H1 (cell line): ENCODE data around the gene LHFPL2. TPM values are rescaled to one million over a fixed set of nuclear protein-coding genes. Genes with fewer than 3 reads are reported as not detected.

Experiments used
- CTCF ChIA-PET: fragments of 300-600 bp; sonication (Branson Sonifier 250); formaldehyde crosslinking; loops from one replicate; lab custom pipeline; 2021; ENCODE audit not compliant: partially characterized antibody; lab: Charles Lee
- POLR2A ChIA-PET: fragments of 300-600 bp; sonication (Branson Sonifier 250); formaldehyde crosslinking; loops from one replicate; lab custom pipeline; 2021; ENCODE audit warnings: inconsistent platforms; ENCODE audit not compliant: partially characterized antibody; lab: Charles Lee
- DNase-seq, 2 experiments: peaks; one replicate each; pipeline versions ENCODE4 v3.0.0 to v3.0.0-alpha.2; 2010 to 2022; ENCODE audit warnings: low spot score in 2 of 2, low read depth in 1 of 2, mixed read lengths in 1 of 2
- FAIRE-seq: peaks from 2 replicates; lab custom pipeline; 2011; peaks lifted over from hg19 to GRCh38; lab: Jason Lieb, UNC
- H2AFZ ChIP-seq: 2 replicates; pipeline ENCODE4 v1.8.1; 2012; ENCODE audit warnings: low read length, inconsistent platforms
- H2AK5ac ChIP-seq: 2 replicates; pipeline ENCODE4 v1.6.1; 2013; ENCODE audit warnings: low read depth, low read length
- H2BK120ac ChIP-seq: replicated peaks from 2 replicates; pipeline ENCODE3; 2013; ENCODE audit warnings: low read depth, low read length, inconsistent platforms
- H2BK12ac ChIP-seq: 2 replicates; pipeline ENCODE4 v1.6.1; 2013; ENCODE audit warnings: low read depth, low read length
- H2BK15ac ChIP-seq: 2 replicates; pipeline ENCODE4 v1.6.1; 2013; ENCODE audit warnings: low read length
- H2BK20ac ChIP-seq: 2 replicates; pipeline ENCODE4 v1.6.1; 2013; ENCODE audit warnings: low read length
- H2BK5ac ChIP-seq: 2 replicates; pipeline ENCODE4 v1.6.1; 2013; ENCODE audit warnings: low read depth, low read length
- H3K14ac ChIP-seq: 2 replicates; pipeline ENCODE4 v1.6.1; 2013; ENCODE audit warnings: inconsistent platforms; ENCODE audit not compliant: insufficient read length
- H3K18ac ChIP-seq: 2 replicates; pipeline ENCODE4 v1.6.1; 2013; ENCODE audit warnings: low read length; ENCODE audit errors: extremely low read depth
- H3K23ac ChIP-seq: 2 replicates; pipeline ENCODE4 v1.6.1; 2013; ENCODE audit warnings: inconsistent platforms; ENCODE audit not compliant: insufficient read length
- H3K23me2 ChIP-seq: 2 replicates; pipeline ENCODE4 v1.6.1; 2013; ENCODE audit warnings: low read depth, low read length
- H3K27ac ChIP-seq: 2 replicates; pipeline ENCODE4 v1.6.1; 2011; ENCODE audit warnings: low read depth, low read length, inconsistent platforms
- H3K27me3 ChIP-seq, 4 experiments: replicated peaks in 1 of 4; 1 replicate in 1 of 4; 2 replicates in 3 of 4; pipeline versions ENCODE4 v1.6.1 to v1.8.1; 2011 to 2013; ENCODE audit warnings: low read length in 3 of 4, mild to moderate bottlenecking in 3 of 4, inconsistent platforms in 2 of 4, mixed read lengths in 2 of 4, moderate library complexity in 1 of 4; ENCODE audit not compliant: control insufficient read depth in 3 of 4, insufficient read depth in 3 of 4; ENCODE audit errors: extremely low read depth in 1 of 4
- H3K36me3 ChIP-seq, 4 experiments: 2 replicates each; pipeline versions ENCODE4 v1.6.1 to v1.8.1; 2011 to 2013; ENCODE audit warnings: mild to moderate bottlenecking in 4 of 4, low read length in 3 of 4, moderate library complexity in 2 of 4, control low read depth in 1 of 4, inconsistent platforms in 1 of 4; ENCODE audit not compliant: insufficient read depth in 4 of 4, control insufficient read depth in 2 of 4
- H3K4ac ChIP-seq: replicated peaks from 2 replicates; pipeline ENCODE3; 2013; ENCODE audit warnings: low read length, low read depth, mixed read lengths, inconsistent platforms; ENCODE audit not compliant: insufficient read length
- H3K4me1 ChIP-seq, 4 experiments: replicated peaks in 1 of 4; 1 replicate in 1 of 4; 2 replicates in 3 of 4; pipeline versions ENCODE4 v1.6.1 to v1.8.1; 2011 to 2013; ENCODE audit warnings: low read length in 3 of 4, inconsistent platforms in 2 of 4, mixed read lengths in 1 of 4; ENCODE audit not compliant: insufficient read depth in 4 of 4, control insufficient read depth in 3 of 4
- H3K4me2 ChIP-seq, 2 experiments: 2 replicates each; pipeline versions ENCODE4 v1.6.1 to v1.8.1; 2011 to 2013; ENCODE audit warnings: low read depth in 2 of 2, low read length in 2 of 2, control low read depth in 1 of 2, inconsistent platforms in 1 of 2, mild to moderate bottlenecking in 1 of 2; ENCODE audit not compliant: insufficient read depth in 1 of 2
- H3K4me3 ChIP-seq, 4 experiments: fragments of 200-600, 300-600 bp in 1 of 4; sonication (generic), shearing (Covaris generic), sonication (Bioruptor Twin) in 1 of 4; 2 replicates each; pipeline versions ENCODE4 v1.5.1 to v1.8.1; 2011 to 2016; ENCODE audit warnings: low read length in 4 of 4, low read depth in 3 of 4, control low read depth in 2 of 4, inconsistent platforms in 2 of 4, mild to moderate bottlenecking in 2 of 4, mixed read lengths in 1 of 4, moderate library complexity in 1 of 4; ENCODE audit not compliant: insufficient read depth in 2 of 4; ENCODE audit errors: extremely low read depth in 1 of 4
- H3K56ac ChIP-seq: replicated peaks from 2 replicates; pipeline ENCODE3; 2013; ENCODE audit warnings: low read depth, mild to moderate bottlenecking, mixed read lengths, low read length, inconsistent platforms; ENCODE audit not compliant: insufficient read length
- H3K79me1 ChIP-seq: 2 replicates; pipeline ENCODE4 v1.6.1; 2013; ENCODE audit warnings: low read depth, low read length, control low read depth
- H3K79me2 ChIP-seq, 2 experiments: 2 replicates each; pipeline versions ENCODE4 v1.6.1 to v1.8.1; 2012 to 2013; ENCODE audit warnings: low read length in 2 of 2, mild to moderate bottlenecking in 2 of 2, inconsistent platforms in 1 of 2; ENCODE audit not compliant: insufficient read depth in 2 of 2, control insufficient read depth in 1 of 2
- H3K9ac ChIP-seq, 4 experiments: replicated peaks in 1 of 4; 1 replicate in 1 of 4; 2 replicates in 3 of 4; pipeline versions ENCODE4 v1.6.1 to v1.8.1; 2011 to 2013; ENCODE audit warnings: low read depth in 3 of 4, low read length in 3 of 4, control low read depth in 2 of 4, mild to moderate bottlenecking in 2 of 4, moderate library complexity in 2 of 4, inconsistent platforms in 1 of 4; ENCODE audit errors: extremely low read depth in 1 of 4
- H3K9me3 ChIP-seq, 2 experiments: 2 replicates each; pipeline versions ENCODE4 v1.6.1 to v1.8.1; 2012 to 2013; ENCODE audit warnings: mild to moderate bottlenecking in 2 of 2, moderate library complexity in 2 of 2, control low read depth in 1 of 2, inconsistent platforms in 1 of 2, low read depth in 1 of 2, low read length in 1 of 2, mixed read lengths in 1 of 2; ENCODE audit not compliant: insufficient read depth in 2 of 2
- H4K20me1 ChIP-seq, 2 experiments: replicated peaks in 1 of 2; 2 replicates each; pipeline versions ENCODE3 to v1.8.1; 2011 to 2013; ENCODE audit warnings: inconsistent platforms in 2 of 2, low read length in 2 of 2, mild to moderate bottlenecking in 1 of 2; ENCODE audit not compliant: insufficient read depth in 2 of 2, control insufficient read depth in 1 of 2
- H4K5ac ChIP-seq: 2 replicates; pipeline ENCODE4 v1.6.1; 2013; ENCODE audit warnings: low read length, low read depth, mixed read lengths, inconsistent platforms; ENCODE audit not compliant: insufficient read length
- H4K8ac ChIP-seq: 2 replicates; pipeline ENCODE4 v1.8.0; 2013; ENCODE audit warnings: mild to moderate bottlenecking, moderate library complexity, low read length, inconsistent platforms; ENCODE audit not compliant: insufficient read depth; ENCODE audit errors: extremely low read depth
- H4K91ac ChIP-seq: replicated peaks from 2 replicates; pipeline ENCODE3; 2013; ENCODE audit warnings: low read length, mixed read lengths, inconsistent platforms; ENCODE audit not compliant: insufficient read length
- CHD1 ChIP-seq: IDR thresholded peaks from 2 replicates; pipeline ENCODE4 v1.6.1; 2012; ENCODE audit warnings: low read depth, low read length, improper control_type of control experiment
- CTBP2 ChIP-seq: IDR thresholded peaks from 2 replicates; pipeline ENCODE4 v1.7.0; 2011; ENCODE audit warnings: borderline replicate concordance, mild to moderate bottlenecking, moderate library complexity, mixed read lengths, low read length; ENCODE audit not compliant: insufficient read depth, insufficient read length
- JUN ChIP-seq: IDR thresholded peaks from 2 replicates; pipeline ENCODE4 v1.6.1; 2011; ENCODE audit warnings: low read depth, mild to moderate bottlenecking, improper control_type of control experiment, low read length
- KDM1A ChIP-seq: fragments of 200-600, 300-600 bp; sonication (generic); IDR thresholded peaks from 2 replicates; pipeline ENCODE4 v1.7.1; 2016; ENCODE audit warnings: mild to moderate bottlenecking, low read length, borderline replicate concordance
- NANOG ChIP-seq: IDR thresholded peaks from 2 replicates; pipeline ENCODE4 v1.6.1; 2011; ENCODE audit warnings: low read length, low read depth, mild to moderate bottlenecking, inconsistent platforms; ENCODE audit not compliant: insufficient read depth, poor library complexity, severe bottlenecking
- PHF8 ChIP-seq: fragments of 200-600 bp; sonication (generic); conservative IDR thresholded peaks from 2 replicates; pipeline ENCODE4 v1.7.1; 2012; ENCODE audit warnings: low read depth, mild to moderate bottlenecking, inconsistent platforms, low read length, moderate library complexity
- POLR2A ChIP-seq, 2 experiments: IDR thresholded peaks; 1 replicate in 1 of 2; 2 replicates in 1 of 2; pipeline ENCODE4 v1.6.1; 2011; ENCODE audit warnings: low read depth in 2 of 2, low read length in 2 of 2, mild to moderate bottlenecking in 2 of 2; ENCODE audit errors: control extremely low read depth in 1 of 2
- RXRA ChIP-seq: IDR thresholded peaks from 2 replicates; pipeline ENCODE4 v1.6.1; 2011; ENCODE audit warnings: low read depth, mild to moderate bottlenecking, low read length, moderate library complexity; ENCODE audit not compliant: insufficient read depth
- SP2 ChIP-seq: IDR thresholded peaks from 2 replicates; pipeline ENCODE4 v1.6.1; 2012; ENCODE audit warnings: mild to moderate bottlenecking, low read length, inconsistent platforms
- TAF7 ChIP-seq: optimal IDR thresholded peaks from 2 replicates; pipeline ENCODE3; 2011; ENCODE audit warnings: low read depth, mild to moderate bottlenecking, inconsistent platforms, low read length, moderate library complexity, borderline replicate concordance
- TCF12 ChIP-seq: IDR thresholded peaks from 2 replicates; pipeline ENCODE4 v1.6.1; 2011; ENCODE audit warnings: low read depth, mild to moderate bottlenecking, low read length
- TEAD4 ChIP-seq: IDR thresholded peaks from 2 replicates; pipeline ENCODE4 v1.6.1; 2012; ENCODE audit warnings: low read depth, low read length, inconsistent platforms, mixed read lengths
- polyA plus RNA-seq, 7 experiments: library from polyadenylated mRNA; depleted of rRNA in 3 of 7; stranded (reverse) in 5 of 7; unstranded in 2 of 7; fragments of >200 nt in 5 of 7; fragments of 200-250 nt in 2 of 7; gene quantifications; 1 replicate in 5 of 7; 2 replicates in 1 of 7; 4 replicates in 1 of 7; pipeline versions ENCODE4 v1.2.1 to v1.2.3, GENCODE V29; 2011 to 2013; ENCODE audit warnings: missing spikeins in 2 of 7, mixed read lengths in 2 of 7
- total RNA-seq: library from RNA; stranded (reverse); fragmentation: NEBNext Ultra II Directional; extraction: Animal tissue kit (Norgen Biotek cat#: 25700); gene quantifications from 2 replicates; pipeline ENCODE4 v1.2.1, GENCODE V29; 2021
- TF ChIP-seq, protein P1 (sequence below): IDR thresholded peaks from 2 replicates; pipeline ENCODE4 v1.6.1; 2012; ENCODE audit warnings: inconsistent platforms

The LHFPL2 gene
- total and polyA plus RNA-seq, 2 of the 8 experiments (the other 6 are each of a cell fraction or from before 2014, with no cell fraction given), result 9.6 to 43.0 TPM

DNA sequence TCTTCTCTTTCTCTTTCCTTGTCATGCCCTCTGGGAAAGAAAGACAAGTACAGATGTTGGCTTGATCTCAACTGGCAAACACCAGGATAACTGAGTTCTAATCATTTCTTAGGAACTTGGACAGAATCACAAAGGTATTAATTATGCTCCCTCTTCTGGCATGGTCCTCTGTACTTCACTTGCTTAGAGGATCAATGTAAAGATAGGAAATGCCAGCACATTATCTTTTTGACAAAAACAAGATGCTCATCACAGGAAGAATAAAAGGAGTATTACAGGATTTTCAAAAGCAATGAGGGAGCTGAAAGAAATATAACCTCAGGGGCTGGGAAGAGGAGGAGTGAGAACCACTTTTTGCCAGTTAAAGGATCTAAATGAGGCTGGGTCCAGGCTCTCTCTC is 70.6 kb downstream of the LHFPL2 start:
- Histone ChIP-seq H4K91ac (no peak overlapping the region), H4K8ac (no peak overlapping the region), H3K4me1 (peaks cover 0 to 2% (median 0%) of the 10 kb centered on the region in 4 experiments; a peak in 2 of 7 replicates), H3K14ac (no peak overlapping the region), H3K9ac (no peak overlapping the region), H3K18ac (no peak overlapping the region), H2BK15ac (no peak overlapping the region), H2BK12ac (no peak overlapping the region), H3K56ac (no peak overlapping the region), H2BK120ac (no peak overlapping the region), H2BK5ac (no peak overlapping the region), H3K4me3 (no peak overlapping the region), H2AFZ (no peak overlapping the region), H3K79me2 (peaks cover 0 to 29% of the 10 kb centered on the region in 2 experiments; a peak in 2 of 4 replicates), H3K4me2 (no peak overlapping the region), H3K4ac (no peak overlapping the region), H2BK20ac (no peak overlapping the region), H3K9me3 (no peaks in the 10 kb centered on the region), H3K23me2 (no peaks in the 10 kb centered on the region), H3K36me3 (no peaks in the 10 kb centered on the region; a peak in 1 of 8 replicates), H3K27ac (no peak overlapping the region), H3K23ac (no peak overlapping the region), H4K5ac (no peak overlapping the region), H3K27me3 (no peaks in the 10 kb centered on the region), H3K79me1 (no peaks in the 10 kb centered on the region; the same call in 1 of the 2 replicates), H2AK5ac (no peak overlapping the region), H4K20me1 (peaks cover 0 to 2% of the 10 kb centered on the region in 2 experiments)
- ChIA-PET POLR2A (no interaction called here), CTCF (no interaction called here)
- TF ChIP-seq NANOG, result no peak
- TF ChIP-seq JUN, result no peak
- TF ChIP-seq PHF8, result no peak
- TF ChIP-seq TAF7, result no peak
- no peak for TF ChIP-seq CHD1
- no peak for TF ChIP-seq RXRA
- TF ChIP-seq CTBP2, result no peak
- no peak for TF ChIP-seq POLR2A (IDR thresholded peaks at IDR 0.05; ENCODE audit: control extremely low read depth in 1 of 2, low read depth in 2 of 2, low read length in 2 of 2)
- TF ChIP-seq SP2, result no peak
- no peak for TF ChIP-seq TEAD4
- TF ChIP-seq KDM1A, result no peak
- TF ChIP-seq TCF12, result no peak
- TF ChIP-seq, protein P1, sequence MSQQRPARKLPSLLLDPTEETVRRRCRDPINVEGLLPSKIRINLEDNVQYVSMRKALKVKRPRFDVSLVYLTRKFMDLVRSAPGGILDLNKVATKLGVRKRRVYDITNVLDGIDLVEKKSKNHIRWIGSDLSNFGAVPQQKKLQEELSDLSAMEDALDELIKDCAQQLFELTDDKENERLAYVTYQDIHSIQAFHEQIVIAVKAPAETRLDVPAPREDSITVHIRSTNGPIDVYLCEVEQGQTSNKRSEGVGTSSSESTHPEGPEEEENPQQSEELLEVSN, result no peak
- no peak for DNase-seq
- no peak for FAIRE-seq
